OCI-LY3 (cell line): ENCODE data around the gene ASTN1.
"Not testable (repeated sequence)": the region's sequence is repeated elsewhere in the genome, so short reads cannot be mapped to it uniquely, and the experiment has no call there.

Source experiments
- H2AFZ ChIP-seq: fragments of 200-600, 300-600 bp; shearing (Covaris generic); 2 replicates; pipeline ENCODE4 v1.6.0; 2014; ENCODE audit warnings: antibody characterized with exemption, low read depth, low read length
- H3K27ac ChIP-seq: fragments of 200-600, 300-600 bp; sonication (generic); 2 replicates; pipeline ENCODE4 v1.5.1; 2014; ENCODE audit warnings: mild to moderate bottlenecking, low read length, moderate library complexity, mixed read lengths
- H3K27me3 ChIP-seq: fragments of 200-600, 300-600 bp; sonication (generic); 2 replicates; pipeline ENCODE4 v1.6.1; 2014; ENCODE audit warnings: low read depth, low read length, mixed read lengths
- H3K36me3 ChIP-seq: fragments of 200-600, 300-600 bp; sonication (generic); replicated peaks from 2 replicates; pipeline ENCODE3; 2014; ENCODE audit warnings: low read depth, low read length, mixed read lengths
- H3K4me1 ChIP-seq: fragments of 300-600, 200-600 bp; sonication (generic); 2 replicates; pipeline ENCODE4 v1.6.1; 2014; ENCODE audit warnings: low read length, mixed read lengths
- H3K4me2 ChIP-seq: fragments of 200-600, 300-600 bp; sonication (generic); 2 replicates; pipeline ENCODE4 v1.6.1; 2014; ENCODE audit warnings: low read length, mixed read lengths
- H3K4me3 ChIP-seq: fragments of 300-600, 200-600 bp; sonication (generic); 2 replicates; pipeline ENCODE4 v1.5.1; 2014; ENCODE audit warnings: antibody characterized with exemption, mild to moderate bottlenecking, low read length, moderate library complexity
- H3K79me2 ChIP-seq: fragments of 300-600, 200-600 bp; shearing (Covaris generic); 2 replicates; pipeline ENCODE4 v1.6.1; 2014; ENCODE audit warnings: mild to moderate bottlenecking, low read length, mixed read lengths
- H3K9ac ChIP-seq: fragments of 300-600, 200-600 bp; shearing (Covaris generic); 2 replicates; pipeline ENCODE4 v1.6.0; 2014; ENCODE audit warnings: mild to moderate bottlenecking, low read length, moderate library complexity
- H3K9me3 ChIP-seq: fragments of 200-600, 300-600 bp; shearing (Covaris generic); 2 replicates; pipeline ENCODE4 v1.6.1; 2014; ENCODE audit warnings: low read length, mixed read lengths; ENCODE audit not compliant: insufficient read depth
- H4K20me1 ChIP-seq: fragments of 200-600, 300-600 bp; sonication (generic); 2 replicates; pipeline ENCODE4 v1.6.1; 2016; ENCODE audit warnings: low read length, mixed read lengths; ENCODE audit not compliant: insufficient read depth
- EZH2phosphoT487 ChIP-seq: fragments of 200-600 bp; shearing (Covaris generic); IDR thresholded peaks from 2 replicates; pipeline ENCODE4 v1.6.1; 2018; ENCODE audit warnings: antibody characterized with exemption, mixed run types, low read depth
- TF ChIP-seq, protein P1 (sequence below): fragments of 200-600, 300-600 bp; sonication (generic); IDR thresholded peaks from 2 replicates; pipeline ENCODE4 v1.5.1; 2014; ENCODE audit warnings: antibody characterized with exemption, low read length, low read depth

The ASTN1 gene

DNA sequence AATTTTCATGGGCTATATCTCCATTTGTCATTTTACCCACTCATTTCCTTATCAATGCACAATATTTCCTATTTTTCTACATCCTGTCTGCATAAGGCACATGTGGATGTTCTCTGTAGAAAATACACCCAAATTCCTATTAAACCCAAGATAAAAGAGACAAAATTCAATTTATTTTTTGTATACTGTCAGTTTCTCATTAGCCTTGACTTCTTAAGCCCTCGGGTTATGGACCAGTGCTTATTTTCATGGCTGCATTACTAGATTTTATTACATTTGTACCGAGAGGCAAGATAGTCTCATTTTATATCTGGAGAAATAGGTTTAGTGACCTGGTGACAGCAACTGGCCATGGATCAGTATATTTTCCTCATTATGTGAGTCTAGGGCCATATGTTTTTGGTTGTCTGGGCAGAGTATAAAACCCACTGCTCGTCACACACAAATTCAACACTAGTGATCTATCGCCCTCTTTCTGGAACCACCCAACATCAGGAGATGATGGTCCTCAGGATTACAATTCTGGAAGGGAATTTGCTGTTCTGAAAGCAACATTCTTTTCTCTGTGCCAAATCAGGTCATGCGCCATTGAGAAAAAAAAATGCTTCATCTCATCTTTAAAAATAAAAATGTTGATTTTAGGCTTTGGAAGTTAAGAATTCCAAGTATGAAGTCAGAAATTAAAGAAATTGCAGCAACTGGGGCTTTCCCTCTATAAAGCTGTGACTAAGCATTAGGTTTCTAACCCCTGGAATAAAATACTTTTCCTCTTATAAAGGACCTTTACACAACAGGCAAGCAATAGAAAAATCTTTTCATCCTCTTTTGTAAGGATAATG, 81.4 kb downstream of the ASTN1 start:
- Histone ChIP-seq H3K36me3 (no peaks in the 10 kb centered on the region), H3K4me2 (no peak overlapping the region)

DNA sequence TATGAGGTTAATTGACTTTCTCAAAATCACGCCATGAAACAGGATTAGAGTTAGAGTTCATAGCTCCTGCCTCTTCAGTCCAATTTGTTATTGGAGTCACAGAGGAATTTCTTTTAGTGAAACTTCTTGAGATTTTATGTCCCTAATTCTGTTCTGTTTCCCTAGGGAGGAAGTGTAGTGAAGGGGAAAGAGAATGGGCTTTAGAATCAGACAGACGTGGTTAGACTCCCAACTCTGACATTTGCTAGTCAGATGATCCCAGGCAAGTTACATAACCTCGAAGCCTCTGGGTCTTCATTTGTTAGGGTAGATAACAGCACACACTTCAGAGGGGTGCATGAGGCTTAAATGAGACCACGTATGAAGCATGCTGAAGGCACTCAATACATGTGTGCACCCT, 83.9 kb downstream of the ASTN1 start:
- Histone ChIP-seq H3K79me2 (no peaks in the 10 kb centered on the region), H3K36me3 (no peaks in the 10 kb centered on the region), H3K4me1 (no peaks in the 10 kb centered on the region), H2AFZ (no peak overlapping the region), H3K27me3 (peaks cover 12% of the 10 kb centered on the region; the same call in 1 of the 2 replicates), H3K4me3 (no peak overlapping the region), H3K27ac (no peak overlapping the region), H3K4me2 (no peak overlapping the region), H4K20me1 (no peaks in the 10 kb centered on the region), H3K9me3 (no peaks in the 10 kb centered on the region), H3K9ac (no peak overlapping the region)
- TF ChIP-seq, protein P1, sequence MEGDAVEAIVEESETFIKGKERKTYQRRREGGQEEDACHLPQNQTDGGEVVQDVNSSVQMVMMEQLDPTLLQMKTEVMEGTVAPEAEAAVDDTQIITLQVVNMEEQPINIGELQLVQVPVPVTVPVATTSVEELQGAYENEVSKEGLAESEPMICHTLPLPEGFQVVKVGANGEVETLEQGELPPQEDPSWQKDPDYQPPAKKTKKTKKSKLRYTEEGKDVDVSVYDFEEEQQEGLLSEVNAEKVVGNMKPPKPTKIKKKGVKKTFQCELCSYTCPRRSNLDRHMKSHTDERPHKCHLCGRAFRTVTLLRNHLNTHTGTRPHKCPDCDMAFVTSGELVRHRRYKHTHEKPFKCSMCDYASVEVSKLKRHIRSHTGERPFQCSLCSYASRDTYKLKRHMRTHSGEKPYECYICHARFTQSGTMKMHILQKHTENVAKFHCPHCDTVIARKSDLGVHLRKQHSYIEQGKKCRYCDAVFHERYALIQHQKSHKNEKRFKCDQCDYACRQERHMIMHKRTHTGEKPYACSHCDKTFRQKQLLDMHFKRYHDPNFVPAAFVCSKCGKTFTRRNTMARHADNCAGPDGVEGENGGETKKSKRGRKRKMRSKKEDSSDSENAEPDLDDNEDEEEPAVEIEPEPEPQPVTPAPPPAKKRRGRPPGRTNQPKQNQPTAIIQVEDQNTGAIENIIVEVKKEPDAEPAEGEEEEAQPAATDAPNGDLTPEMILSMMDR, result no peak
- no peak for TF ChIP-seq EZH2phosphoT487

More for the DNA sequence above, 81.4 kb downstream of the ASTN1 start:
- H2AFZ ChIP-seq, result no peak overlapping the region
- no peak overlapping the region for H3K4me3 ChIP-seq
- H3K79me2 ChIP-seq, result no peaks in the 10 kb centered on the region
- TF ChIP-seq EZH2phosphoT487, result no peak
- TF ChIP-seq, protein P1, result no peak
- H3K27me3 ChIP-seq, result peaks cover 17% of the 10 kb centered on the region
- H3K9me3 ChIP-seq, result no peaks in the 10 kb centered on the region
- H3K27ac ChIP-seq, result no peak overlapping the region
- no peak overlapping the region for H3K9ac ChIP-seq
- H3K4me1 ChIP-seq, result no peaks in the 10 kb centered on the region
- no peaks in the 10 kb centered on the region for H4K20me1 ChIP-seq

GRCh38 chr1:177077734-177078499, 86.6 kb downstream of the ASTN1 start:
- Histone ChIP-seq H4K20me1 (no peaks in the 10 kb centered on the region), H3K4me3 (no peak overlapping the region), H2AFZ (no peak overlapping the region), H3K4me2 (no peak overlapping the region), H3K79me2 (no peaks in the 10 kb centered on the region), H3K27me3 (0 out of 2 replicates have a peak, but pooled peaks cover 7% of the 10 kb centered on the region), H3K27ac (no peak overlapping the region), H3K9ac (no peak overlapping the region), H3K36me3 (no peaks in the 10 kb centered on the region), H3K4me1 (no peaks in the 10 kb centered on the region), H3K9me3 (no peaks in the 10 kb centered on the region)
- TF ChIP-seq EZH2phosphoT487, result no peak
- TF ChIP-seq, protein P1, result no peak

- no peaks in the 10 kb centered on the region for H3K9me3 ChIP-seq
- H3K9ac ChIP-seq, result no peak overlapping the region
- no peaks in the 10 kb centered on the region for H3K36me3 ChIP-seq
- H4K20me1 ChIP-seq, result no peaks in the 10 kb centered on the region
- no peak for TF ChIP-seq EZH2phosphoT487
- TF ChIP-seq, protein P1, result 0 out of 2 replicates have a peak, but pooled peaks have one; percentile 5
- no peak overlapping the region for H2AFZ ChIP-seq
- no peak overlapping the region for H3K4me2 ChIP-seq
- H3K27me3 ChIP-seq, result 0 out of 2 replicates have a peak, but pooled peaks cover 11% of the 10 kb centered on the region
- H3K79me2 ChIP-seq, result no peaks in the 10 kb centered on the region
- H3K4me3 ChIP-seq, result no peak overlapping the region
- H3K4me1 ChIP-seq, result no peaks in the 10 kb centered on the region
- H3K27ac ChIP-seq, result no peak overlapping the region
Measured at GRCh38 chr1:177077006-177077405, 87.5 kb downstream of the ASTN1 start.

GRCh38 chr1:177074811-177075210, 89.7 kb downstream of the ASTN1 start:
- H3K4me2 ChIP-seq, H3K4me3 ChIP-seq, H3K9me3 ChIP-seq, H3K27ac ChIP-seq, H4K20me1 ChIP-seq, H3K9ac ChIP-seq, H2AFZ ChIP-seq, H3K79me2 ChIP-seq, H3K36me3 ChIP-seq, H3K4me1 ChIP-seq: not testable (repeated sequence)
- peaks cover 24% of the 10 kb centered on the region for H3K27me3 ChIP-seq
